CD4-positive, alpha-beta T cell treated with Interleukin-2 at 100 ng/mL for 4 hours (primary cell): ENCODE results near the gene NR6A1.

Source experiments
- DNase-seq: peaks from one replicate; pipeline ENCODE4 v3.0.0-alpha.2; 2020; ENCODE audit warnings: low spot score

NR6A1 gene

DNA sequence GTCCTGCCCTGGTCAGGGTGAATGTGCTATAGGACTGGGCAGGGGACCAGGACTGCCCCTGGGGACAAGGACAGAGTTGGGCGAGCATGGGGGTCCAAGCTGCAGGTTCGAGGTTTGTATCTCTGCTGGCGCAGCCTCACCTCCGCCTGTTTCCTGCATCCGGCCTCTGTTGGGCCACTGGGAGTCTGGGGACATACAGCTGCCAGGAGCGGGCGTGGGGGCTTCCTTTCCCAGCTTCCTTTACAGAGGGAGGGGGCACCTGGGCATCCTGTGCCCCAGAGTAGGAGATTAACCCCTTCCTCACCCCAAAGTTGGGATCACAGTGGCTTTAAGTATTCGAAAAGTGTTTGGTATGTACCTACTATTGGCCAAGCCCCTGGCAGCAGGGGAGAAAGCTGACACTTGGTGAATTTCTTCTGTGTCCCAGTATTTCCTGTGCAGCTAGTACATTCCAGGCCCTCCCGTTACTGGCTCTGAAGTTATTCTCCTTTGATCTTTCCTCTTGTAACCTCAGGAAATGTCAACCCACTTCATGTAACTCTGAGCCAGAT lies 24.8 kb upstream of the NR6A1 start:
- no peak for DNase-seq

DNA sequence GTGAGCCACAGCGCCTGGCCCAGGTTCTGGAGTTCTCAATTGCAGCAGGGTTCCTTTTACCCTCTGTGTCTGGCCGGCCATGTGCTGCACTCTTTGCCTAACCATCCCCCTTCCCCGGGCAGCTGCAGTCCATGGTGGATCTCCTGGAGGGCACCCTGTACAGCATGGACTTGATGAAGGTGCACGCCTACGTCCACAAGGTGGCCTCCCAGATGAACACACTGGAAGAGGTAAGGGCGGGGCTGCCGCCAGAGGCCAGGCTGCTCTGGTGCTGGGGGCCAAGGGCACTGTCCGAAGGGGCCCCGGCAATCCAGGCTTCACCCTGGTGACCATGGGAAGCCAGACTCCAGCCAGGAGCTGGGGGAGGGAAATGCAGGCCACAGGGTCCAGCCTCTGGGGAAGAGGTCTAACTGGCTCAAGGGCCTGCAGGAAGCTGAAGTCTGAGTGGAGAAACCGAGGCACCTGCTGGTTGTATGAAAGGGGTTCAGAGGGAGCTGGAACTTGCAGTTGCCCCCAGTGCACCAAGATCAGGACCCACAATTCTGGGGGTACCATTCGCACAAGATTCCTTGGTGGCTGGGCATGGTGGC lies 23.9 kb upstream of the NR6A1 start:
- DNase-seq: no peak

DNA sequence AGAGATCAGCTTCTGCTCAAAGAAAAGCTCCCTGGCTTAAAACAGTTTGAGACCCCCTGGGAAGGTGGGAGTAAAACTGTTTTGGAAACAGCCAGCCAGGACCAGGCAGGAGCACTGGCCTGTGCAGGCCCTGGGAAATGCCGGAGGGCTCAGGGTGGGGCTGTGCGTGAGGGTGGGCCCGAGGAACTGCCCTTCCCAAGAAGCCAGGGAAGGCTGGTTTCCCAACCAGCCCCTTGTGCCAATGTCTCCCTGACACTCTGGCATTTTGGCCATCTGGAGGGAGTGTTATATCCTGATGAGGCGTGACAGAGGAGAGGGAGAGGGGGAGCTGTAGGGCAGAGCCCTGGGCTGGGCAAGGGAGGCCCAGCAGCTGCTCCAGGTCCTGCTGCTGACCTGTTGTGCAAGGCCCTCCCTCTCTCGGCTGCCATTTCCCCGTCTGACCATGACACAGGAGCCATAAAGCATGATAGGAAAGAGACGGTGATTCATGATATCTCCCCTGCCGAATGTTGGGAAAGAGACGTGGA lies 22.0 kb upstream of the NR6A1 start:
- DNase-seq: no peak

DNA sequence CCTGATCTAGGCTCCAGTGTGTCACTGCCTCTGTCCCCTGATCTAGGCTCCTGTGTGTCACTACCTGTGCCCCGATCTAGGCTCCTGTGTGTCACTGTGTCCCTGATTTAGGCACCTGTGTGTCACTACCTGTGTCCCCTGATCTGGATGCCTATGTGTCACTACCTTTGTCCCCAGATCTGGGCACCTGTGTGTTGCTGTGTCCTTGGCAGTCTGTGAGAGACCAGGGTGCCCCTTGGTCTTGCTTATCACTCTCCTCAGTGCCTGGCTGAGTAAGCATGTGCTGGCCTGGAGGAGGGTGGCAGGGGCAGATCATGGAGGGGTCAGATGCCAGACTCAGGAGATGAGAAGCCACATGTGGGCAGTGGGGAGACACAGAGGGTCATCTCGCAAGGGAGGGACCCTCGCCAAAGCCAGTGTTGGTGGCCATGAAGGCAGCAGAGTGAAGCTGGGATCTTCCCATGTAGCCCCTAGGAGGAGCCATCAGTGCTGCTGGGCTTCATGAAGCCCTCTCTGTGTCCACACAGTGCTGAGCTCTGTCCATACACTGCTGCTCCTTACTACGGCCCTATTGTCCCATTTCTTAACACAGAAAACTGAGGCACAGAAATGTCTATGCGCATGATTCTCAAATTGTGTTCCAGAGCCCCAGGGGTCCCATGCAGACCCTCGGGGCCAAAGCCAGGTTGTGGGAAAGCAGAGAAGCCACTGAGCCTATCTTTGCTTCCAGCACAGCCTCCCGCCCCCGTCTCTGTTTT lies 21.3 kb upstream of the NR6A1 start:
- no peak for DNase-seq

DNA sequence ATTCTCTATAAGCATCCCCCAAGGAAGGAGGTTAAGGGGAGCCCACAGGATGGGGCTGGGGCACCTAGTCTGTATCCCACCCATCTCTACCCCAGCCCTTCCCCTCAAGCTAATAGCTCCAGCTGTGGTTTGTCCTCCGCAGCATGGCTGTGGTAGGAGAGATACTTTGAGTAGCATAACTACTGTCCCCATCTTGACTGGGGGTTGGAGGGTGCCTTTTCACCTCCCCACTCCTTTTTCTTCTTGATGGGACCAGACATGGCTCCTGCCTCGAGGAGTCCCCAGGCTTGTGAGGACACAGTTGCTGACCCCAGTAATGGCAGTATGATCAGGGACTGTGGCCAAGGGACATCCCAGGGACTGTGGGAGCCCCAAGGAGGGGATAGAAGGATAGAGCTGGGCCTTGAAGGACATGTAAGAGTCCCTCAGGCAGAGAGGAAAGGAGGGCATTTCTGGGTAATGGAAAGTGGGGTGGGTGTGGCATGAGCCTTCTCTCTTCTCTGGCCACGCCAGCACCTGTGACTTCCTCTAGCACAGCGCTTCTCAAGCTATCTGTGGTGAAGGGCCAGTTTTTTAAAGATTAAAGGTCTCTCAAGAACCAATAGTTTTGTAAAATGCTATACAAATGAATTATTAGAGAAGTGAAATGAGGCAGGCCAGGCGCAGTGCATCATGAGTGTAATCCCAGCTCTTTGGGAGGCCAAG lies 19.8 kb upstream of the NR6A1 start:
- DNase-seq: no peak

DNA sequence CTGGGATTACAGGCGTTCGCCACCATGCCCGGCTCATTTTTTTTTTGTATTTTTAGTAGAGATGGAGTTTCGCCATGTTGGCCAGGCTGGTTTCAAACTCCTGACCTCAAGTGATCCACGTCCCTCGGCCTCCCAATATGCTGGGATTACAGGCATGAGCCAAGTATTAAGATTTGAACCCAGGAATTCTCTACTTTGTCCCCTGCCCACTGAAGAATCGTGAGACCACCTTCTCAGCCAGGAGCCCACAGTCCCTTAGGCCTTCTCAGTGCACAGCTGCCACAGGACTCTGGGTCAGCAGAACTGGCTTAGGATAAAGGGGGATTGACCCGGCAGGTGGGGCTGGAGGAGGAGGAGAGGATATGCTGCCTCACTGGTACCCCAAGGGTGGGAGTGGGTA lies 19.2 kb upstream of the NR6A1 start:
- no peak for DNase-seq

DNA sequence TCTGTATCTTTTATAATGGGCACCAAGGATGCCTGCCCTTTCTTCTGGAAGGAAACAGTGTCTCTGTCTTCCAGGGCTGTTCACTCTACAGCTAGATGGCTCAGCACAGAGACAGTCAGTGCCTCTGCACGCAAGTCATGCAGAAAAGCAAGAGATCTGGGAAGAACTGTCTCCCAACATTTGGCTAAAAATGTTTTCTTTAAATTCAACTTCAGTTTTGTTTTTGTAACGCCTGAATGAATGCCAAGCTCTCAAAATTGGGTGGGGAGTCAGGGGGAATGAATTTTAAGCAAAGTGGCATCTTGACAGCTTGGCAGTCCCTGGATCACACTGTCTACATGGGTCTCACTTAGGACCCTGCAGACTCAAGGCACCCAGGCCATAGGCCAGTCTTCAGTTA lies 18.4 kb upstream of the NR6A1 start:
- no peak for DNase-seq

DNA sequence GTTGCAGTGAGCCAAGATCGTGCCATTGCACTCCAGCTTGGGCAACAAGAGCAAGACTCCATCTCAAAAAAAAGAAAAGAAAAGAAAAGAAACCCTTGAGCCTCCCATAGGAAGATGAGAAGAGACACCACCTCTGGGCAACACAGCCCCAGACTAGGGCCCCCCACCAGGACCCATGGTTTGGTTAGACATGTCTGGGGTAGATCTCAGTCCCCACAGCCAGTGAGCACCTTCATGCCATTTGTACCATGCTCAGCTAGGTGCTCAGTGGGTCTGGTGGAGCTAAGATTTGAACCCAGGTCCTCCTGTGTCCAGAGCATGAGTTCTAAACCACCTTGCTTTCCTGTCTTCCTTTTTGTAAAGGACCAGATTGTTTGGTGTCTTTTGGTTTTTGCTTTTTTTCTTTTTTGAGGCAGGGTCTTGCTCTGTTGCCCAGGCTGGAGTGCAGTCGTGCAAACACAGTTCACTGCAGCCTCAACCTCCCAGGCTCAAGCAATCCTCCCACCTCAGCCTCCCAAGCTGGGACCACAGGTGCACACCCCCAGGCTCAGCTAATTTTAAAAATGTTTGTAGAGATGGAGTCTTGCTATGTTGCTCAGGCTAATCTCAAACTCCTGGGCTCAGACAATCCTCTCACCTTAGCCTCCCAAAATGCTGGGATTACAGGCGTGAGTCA lies 17.6 kb upstream of the NR6A1 start:
- DNase-seq: no peak

DNA sequence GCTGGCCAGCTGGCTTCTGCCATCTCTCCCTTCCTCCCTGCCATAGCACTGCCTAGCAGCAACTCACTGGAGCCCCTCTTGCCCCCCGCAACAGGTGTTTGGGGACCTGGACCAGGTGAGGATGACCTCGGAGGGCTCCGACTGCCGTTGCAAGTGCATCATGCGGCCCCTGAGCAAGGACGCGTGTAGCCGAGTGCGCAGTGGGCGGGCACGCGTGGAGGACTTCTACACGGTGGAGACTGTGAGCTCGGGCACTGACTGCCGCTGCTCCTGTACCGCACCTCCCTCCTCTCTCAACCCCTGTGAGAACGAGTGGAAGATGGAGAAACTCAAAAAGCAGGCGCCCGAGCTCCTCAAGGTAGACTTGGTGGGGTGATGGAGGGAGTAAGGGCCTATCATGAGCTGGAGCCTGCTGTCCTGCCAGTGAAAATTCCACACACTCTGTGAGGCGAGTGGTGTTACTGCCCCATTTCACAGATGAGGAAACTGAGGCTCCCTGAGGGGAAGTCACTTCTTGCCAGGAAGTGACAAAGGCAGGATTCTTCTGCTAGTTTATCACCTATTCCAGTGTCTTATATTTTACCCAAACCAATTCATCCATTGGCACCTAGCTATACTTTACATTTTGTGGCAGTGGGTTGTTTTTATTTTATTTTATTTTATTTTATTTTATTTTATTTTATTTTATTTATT lies 15.9 kb upstream of the NR6A1 start:
- no peak for DNase-seq

DNA sequence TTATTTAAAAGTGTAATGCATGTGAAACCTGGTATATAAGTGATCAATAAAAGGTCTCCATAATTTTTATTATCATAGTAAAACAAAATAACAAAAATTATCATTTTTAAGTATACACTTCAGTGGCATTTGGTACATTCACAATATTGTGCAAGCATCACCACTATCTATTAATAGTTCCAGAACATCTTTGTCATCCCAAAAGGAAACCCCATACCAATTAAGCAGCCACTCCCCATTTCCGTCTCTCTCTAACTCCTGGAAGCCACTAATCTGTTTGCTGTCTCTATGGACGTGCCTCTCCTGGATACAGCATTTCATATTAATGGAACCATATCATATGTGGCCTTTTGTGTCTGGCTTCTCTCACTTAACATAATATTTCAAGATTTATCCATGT lies 13.4 kb upstream of the NR6A1 start:
- no peak for DNase-seq

DNA sequence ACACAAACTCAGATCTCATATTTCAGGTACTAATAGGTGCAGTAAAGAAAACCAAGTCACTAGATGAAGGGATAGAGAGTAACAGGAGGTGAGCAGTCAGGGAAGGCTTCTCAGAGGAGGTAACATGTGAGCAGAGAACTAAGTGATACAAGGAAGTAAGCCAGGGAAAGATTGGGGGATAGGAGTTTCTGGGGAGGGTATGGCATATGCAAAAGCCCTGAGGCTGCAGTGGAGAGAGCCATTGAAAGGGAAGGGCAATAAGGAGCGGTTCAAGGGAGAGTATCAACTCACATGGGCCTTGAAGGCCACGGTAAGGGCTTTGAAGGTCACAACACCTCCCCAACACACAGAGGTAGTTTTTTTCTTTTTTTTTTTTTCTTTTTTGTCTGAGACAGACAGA lies 12.7 kb upstream of the NR6A1 start:
- DNase-seq: no peak

DNA sequence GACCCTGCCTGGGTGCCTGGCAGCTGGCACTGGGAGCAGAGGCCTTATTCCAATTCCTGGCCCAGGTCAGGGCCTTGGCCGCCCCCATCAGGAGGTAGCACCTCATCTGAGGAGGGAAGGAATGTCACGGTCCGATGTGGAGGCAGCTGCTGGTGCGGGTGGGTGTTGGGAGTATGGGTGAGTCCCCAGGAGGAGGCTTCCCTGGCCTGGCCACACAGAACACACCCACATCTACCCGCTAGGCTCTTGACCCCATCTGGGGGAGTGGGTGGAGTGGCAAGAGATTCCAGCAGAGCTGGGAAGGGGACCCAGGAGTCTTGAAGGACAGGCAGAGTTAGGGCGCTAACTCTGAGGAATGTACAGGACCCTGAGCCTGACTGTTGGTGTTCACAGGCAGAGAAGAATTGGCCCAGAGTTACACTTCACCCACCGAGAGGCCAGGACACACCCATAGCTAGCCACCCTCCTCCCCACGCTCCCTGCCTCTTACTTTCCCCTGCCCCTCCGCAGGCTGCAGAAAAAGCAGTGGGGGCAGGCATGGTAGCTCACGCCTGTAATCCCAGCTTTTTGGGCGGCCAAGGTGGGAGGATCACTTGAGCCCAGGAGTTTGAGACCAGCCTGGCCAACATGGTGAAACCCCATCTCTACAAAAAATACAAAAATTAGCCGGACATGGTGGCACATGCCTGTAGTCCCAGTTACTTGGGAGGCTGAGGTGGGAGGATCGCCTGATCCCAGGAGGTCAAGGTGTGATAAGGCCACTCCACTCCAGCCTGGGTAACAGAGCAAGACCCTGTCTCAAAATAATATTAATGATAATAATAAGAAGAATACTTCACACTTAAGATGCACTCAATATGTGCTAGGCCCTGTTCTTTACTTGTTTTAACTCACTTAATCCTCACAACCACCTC lies 11.8 kb upstream of the NR6A1 start:
- DNase-seq: no peak

DNA sequence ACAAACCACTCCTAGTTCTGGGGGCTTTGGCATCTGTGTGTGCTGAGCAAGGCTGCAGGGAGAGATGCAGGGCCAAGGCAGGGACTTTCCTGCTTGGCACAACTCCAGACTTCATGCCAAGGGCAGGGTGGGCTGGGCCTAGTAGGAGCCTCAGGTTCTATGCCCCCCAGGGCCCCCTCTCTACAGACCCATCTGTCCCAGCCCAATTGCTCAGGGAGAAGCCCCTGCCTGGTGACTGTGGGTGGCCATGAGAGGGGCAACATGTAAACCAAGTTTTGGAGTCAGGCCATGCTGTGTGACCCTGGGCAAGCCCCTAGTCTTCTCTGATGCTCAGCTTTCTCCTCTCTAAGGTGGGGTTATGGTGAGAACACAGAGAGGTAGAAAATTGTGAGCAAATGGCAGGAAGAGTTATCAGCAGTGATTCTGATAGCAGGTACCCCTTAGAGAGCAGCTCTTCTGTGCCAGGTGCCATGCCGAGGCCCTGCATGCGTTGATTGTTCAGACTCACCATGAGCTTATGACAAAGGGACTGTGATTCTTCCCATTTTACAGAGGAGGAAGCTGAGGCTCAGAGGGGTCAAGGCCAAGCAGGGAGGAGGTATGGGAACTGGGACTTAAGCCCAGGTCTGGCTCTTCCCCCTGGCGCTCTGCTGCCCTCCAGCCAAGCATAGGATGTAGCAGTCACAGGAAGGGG lies 11.0 kb upstream of the NR6A1 start:
- DNase-seq: no peak

DNA sequence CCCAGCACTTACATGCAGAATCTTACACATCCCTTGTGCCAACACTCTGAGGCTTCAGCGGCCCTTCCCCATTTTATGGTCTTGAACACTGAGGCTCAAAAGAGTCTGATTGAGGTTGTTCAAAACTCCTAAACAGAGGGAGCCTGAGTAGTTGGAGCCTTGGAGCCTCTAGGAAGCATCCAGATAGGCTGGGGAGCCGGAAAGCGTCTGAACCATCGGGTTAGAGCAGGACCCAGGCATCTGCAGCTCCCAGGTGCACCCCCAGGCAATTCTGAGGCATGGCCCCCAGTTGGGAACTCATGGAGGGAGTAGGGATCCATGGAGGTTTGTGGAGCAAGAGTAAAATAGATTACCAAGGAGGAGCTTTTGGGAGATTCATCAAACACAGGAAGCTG lies 9.6 kb upstream of the NR6A1 start:
- DNase-seq: no peak

DNA sequence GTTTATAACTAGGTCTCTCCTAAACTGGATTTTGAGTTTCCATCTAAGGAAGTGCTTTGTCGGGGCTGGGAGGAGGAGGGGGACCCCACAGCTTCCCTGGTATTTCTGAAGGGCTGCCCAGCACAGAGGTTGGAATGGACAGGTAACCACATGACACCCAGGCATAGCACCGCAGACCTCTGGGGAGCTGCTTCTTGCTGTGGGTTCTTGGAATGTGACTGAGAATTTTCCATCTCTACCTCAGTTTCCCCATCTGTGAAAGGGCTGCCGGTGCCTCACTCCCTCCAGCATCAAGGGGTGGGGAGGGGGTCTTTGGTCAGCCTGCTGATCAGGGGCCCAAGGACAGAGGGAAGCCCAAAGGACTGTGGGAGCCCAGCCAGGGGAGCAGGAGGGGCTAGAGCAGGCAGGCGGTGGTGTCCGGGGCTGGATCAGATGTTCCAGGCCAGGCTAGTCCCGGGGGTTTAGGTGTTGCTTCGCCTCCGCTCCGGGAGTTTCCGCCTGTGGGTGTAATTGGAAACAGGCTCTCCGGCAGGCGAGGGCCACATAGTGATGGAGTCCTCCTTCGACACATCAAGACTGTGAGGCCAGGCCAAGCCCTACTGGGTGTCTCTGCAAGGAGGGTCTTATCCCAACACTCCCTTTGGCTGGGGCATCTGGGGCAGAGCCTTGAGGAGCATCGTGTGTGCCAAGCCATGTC lies 9.1 kb upstream of the NR6A1 start:
- no peak for DNase-seq

DNA sequence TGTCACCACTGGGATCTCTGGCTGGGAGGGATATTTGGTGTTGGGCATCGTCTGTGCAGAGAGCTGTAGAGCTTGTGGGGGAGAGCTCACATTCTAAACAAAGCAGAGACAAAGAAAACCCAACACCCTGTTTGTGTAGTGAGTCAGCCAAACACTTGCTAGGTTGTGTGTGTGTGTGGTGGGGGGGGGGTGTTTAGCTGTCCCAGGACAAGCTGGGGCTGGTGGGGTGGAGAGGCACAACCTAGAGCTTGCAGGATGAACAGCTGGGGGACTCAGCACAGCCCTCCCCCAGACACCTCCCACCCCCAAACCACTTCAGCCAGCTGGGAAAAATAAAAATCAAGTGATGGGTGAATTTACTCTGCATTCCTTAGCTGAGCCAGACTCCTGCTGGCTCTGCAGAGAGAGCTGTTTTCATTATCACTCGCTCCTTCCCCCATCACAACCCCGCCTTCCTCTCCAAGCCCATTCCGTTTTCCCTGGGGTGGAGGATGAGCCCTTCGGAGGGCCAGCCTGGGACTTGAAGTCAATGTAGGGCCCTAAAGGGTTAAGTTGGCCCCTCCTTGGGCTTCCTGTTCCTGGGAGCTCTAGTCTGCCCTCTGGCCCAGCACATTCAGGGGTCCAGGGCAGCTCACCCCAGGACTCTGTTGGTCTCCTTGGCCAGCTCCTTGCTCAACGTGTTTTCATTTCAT lies 8.4 kb upstream of the NR6A1 start:
- no peak for DNase-seq

DNA sequence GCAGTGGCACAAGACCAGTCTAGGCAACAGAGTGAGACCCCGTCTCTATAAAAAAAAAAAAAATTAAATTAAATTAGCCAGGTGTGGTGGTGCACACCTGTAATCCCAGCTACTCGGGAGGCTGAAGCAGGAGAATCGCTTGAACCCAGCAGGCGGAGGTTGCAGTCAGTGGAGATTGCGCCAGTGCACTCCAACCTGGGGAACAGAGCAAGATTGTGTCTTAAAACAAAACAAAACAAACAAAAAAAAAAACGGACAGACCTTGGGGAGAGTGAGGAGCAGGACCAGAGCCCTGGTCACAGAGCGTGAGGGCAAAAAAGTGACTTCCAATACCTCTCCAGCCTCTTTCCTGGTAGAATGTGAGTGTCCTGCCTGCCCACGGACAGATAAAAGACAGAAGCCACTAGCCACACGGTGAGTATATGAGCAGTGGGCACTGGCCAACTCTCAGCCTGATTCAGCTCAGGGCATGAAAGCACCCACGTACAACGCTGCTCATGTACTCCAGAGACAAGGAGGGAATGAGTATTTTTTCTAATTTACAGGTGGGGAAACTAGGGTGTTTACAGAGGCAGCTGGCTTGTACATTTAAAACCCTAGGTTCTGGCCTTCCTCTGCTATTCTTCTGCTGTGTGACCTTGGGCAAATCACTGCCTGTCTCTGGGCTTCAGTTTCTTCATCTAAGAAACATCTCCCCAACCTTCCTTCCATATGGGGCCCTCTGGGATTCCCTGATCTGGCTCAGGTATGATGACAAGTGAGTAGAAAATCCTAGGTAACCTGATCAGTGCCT lies 7.7 kb upstream of the NR6A1 start:
- no peak for DNase-seq
